GM21723 (cell line): ENCODE results near the gene PIAS2.
A peak's percentile ranks its signal among the peaks of the same experiment; 100 is the strongest.
"Not testable (repeated sequence)": the region's sequence is repeated elsewhere in the genome, so short reads cannot be mapped to it uniquely, and the experiment has no call there.

ENCODE experiments used
- ATAC-seq: cut with Tn5 transposase; IDR thresholded peaks from one replicate; pipeline ENCODE4 v1.9.1; 2021; ENCODE audit warnings: mild to moderate bottlenecking, moderate library complexity; ENCODE audit not compliant: unreplicated experiment

The PIAS2 gene

GRCh38 chr18:46917108-46917802 is at the start of gene PIAS2, which contains the start of gene KATNAL2:
Gene PIAS2, minus strand, starts transcription at chr18:46917507. Its CDS starts 162 bp downstream, at chr18:46917345.
Gene KATNAL2, plus strand, starts transcription at chr18:46917602. Its CDS starts 29,271 bp downstream, at chr18:46946873.
- ATAC-seq, result peak; percentile 80

- ATAC-seq, result not testable (repeated sequence)
These were observed 49.0 kb upstream of the PIAS2 start for GRCh38 chr18:46966266-46966665.

GRCh38 chr18:46964579-46965293 is 47.4 kb upstream of the PIAS2 start:
- not testable (repeated sequence) for ATAC-seq

DNA sequence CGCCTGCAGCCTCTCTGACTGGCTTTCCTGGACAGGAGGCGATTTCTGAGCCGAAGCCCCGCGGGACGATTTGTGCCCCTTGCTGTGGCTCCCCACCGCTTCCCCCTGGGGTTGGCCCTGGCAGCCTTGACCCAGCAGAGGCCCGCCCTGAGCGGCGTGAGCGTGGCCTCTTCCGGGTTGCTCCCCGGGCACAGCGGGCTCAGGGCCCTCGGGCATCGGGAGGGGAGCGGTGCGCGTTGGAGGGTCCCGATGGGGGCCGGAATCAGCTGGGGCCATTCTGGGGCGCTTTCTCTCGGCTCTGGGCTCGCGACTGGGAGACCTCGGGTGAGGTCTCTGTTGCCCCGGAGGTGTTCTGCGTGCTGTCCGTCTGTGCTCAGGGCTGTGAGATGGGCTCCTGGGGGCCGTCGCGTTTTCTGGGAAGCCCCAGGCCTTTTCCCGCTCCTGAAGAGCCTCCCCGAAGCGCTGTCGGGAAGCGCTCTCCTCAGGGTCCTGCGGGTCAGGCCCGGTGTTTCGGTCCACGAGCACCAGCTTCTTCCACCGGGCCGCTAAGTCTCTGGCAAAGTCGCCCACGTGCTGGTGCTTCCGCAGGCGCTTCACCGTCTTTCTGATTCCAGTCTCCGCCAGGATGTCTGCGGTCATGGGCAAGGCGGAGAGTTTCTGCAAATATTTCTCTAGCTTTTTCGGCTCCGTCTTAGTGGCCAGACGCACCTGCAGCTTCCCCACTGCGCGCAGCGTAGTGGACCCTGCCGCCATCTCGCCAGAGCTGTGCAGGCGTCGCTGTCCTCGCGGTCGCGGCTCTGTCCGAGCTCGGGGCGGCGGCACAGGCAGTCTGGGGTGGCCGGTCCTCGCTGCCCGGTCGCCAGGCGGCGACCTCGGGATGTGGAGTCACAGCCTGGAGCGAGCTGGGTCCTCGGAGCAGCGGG is 46.6 kb upstream of the PIAS2 start:
- not testable (repeated sequence) for ATAC-seq

- no peak for ATAC-seq
These were observed 40.9 kb upstream of the PIAS2 start for GRCh38 chr18:46958209-46958608.

- no peak for ATAC-seq
These were observed 35.9 kb upstream of the PIAS2 start for GRCh38 chr18:46953195-46953594.

DNA sequence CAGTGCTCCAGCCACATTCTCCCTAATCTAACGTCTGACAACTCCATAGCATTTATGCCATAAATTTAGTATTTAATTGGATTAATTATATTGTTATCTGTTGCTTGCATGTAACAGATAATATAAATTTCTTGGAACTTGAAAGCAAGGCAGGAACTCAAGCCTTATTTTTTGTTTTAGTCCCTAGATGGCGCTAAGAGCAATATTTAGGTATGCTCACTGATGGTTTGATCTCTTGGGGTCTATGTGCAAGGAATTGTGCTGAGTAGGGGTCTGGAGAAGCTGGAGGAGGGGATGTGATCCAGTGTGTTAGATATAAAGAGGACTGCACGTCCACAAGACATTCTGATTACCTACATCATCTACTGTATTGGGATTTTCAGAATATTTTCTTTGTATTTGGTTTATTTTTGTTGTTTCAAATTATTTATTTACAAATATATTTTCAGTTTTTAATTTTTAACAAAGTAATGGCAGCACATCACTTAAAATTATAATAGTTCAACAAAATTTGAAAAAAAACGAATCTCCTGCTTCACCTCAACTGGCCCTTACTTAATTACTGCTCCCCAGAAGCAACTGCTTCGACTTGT is 32.9 kb upstream of the PIAS2 start:
- no peak for ATAC-seq

DNA sequence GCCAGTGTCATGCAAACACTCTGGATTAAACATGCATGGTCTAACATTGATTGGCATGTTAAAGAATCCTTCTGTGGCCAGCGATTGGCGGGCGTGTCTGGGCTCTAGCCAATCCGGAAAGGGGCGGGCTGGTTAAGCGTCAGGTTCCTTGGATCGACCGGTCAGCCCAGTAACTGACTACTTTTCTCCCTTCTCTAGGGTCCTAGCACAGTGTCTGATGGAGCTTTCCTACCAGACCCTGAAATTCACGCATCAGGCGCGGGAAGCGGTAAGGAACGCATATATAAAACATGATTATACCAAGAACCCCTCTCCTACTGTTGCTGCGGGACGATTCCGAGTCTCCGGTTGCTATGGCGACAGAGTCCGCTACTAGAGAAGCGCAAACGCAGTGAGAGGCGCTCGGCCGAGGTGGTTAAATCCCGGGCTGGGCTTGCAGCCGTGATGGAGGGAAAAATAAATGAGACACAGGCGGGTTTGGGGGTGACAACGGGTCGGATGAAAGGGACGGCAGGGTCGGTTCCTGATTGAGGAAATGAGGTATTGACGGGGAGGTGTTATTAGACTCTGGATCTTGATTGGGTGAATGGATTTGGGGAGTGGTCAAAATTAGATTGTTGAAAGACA is 29.5 kb upstream of the PIAS2 start:
- ATAC-seq, result peak; percentile 97

DNA sequence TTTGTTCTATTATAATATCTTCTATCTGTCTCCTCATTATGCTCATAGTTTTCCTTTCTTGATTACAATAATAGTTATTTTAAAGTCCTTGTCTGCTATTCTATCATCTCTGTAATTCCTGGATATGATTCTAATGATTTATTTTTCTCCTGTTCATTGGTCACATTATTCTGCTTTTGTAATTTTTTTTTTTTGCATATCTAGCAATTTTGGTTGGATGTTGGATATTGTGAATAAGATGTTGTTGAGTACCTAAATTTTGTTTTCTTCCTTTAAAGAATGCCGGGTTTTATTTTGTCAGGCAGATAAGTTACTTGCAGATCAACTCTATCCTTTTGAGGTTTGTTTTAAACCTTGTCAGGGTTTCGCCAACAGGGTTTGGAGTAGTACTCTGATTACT is 25.3 kb upstream of the PIAS2 start:
- no peak for ATAC-seq

DNA sequence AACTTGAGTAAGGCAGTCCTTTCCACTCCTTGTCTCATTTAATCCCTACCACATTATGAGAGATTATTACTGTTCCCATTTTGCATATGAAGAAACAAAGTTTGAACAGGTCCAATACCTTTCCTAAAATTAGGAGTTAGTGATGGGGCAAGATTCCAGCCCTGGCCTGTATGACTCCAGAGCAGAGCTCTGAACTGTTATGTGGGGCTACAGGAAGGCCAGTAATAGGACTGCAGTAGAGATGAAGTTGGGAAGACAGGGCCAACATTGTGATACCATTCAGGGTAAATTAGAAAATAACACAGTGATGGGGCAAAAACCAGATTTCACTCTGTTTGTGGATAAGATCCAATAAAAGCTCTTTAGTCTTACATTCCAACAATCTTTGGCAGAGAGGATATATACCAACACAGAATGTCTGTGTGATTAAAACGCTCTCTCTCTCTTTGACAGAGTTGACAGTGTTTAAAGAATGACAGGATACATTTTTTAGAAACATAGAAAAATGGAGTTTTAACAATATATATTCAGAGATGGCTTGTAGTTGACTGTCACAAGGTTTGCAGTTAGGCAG is 22.8 kb upstream of the PIAS2 start:
- no peak for ATAC-seq

DNA sequence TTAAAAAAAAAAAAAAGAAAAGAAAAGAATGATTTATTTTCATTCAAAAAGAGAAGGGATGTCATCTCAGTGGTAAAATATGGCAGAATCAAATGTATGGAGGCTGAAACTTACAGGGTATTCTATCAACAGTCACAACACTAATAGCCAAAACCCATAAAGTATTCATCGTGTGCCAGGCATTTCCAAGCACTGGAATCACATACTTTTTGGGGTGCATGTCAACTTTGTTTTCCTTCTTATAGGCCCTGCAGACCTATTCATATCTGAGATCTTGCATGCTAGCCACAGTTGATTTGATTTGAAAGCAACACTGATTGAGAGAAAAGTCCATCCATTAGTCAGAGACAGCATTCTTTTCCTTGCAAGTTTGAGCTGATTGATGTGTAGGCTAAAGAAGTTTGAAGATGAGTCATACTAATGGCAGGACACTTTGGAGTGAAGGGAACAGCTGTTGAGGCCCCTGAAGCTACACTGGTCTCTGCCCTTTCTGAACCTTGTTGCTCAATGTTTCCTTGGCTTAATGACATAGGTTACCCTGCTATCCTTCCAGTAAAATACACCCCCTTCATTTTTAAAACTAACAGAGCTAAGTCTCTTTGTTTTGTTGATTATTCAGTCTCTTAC is 22.1 kb upstream of the PIAS2 start:
- no peak for ATAC-seq

DNA sequence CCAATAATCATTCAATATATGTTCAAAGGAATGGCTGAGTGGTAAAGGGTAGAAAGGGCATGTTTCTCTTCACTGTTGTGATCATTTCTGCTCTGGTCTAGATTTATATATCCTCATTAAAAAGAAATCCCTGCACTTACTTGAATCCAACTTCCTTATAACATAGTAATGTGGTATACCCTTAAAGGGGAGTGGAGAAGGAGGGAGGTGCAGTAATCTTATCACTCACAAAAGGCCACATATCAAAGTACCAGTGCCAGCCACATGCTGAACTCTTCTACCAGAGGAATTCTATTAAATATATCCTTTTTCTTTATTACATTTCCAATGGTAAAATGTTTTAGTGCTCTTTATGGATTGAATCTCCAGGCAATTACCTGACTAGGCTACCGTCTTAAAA is 3.3 kb upstream of the PIAS2 start:
- no peak for ATAC-seq

- no peak for ATAC-seq
These were observed 2.8 kb upstream of the PIAS2 start for GRCh38 chr18:46920067-46920466.

- peak; percentile 21 for ATAC-seq
These were observed 695 bp upstream of the PIAS2 start for GRCh38 chr18:46917803-46918600.

DNA sequence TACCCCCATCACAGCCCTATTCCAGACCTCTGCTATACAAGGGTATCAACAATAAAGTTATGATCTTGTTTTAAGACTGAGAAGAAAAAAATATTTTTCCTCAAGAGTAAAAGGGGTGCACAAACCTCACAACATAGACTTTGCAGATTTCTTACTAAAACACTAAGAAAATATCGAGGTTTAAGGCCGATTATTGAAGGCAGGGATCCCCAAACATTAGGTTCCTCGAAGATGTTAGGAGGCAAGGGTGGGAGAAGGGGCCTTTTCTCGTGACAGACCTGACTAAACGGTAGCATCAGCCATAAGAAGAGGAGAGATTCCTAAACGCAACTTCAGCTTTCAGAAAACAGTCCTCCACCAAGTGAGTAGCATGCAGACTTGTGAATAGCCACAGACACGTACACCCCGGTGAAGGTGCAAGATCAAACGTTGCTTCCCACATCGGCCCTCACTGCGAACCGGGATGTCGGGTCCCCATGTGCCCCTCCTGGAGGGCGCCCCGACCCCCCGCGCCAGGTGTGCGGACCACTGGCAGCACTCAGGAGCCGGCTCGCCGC is 678 bp downstream of the PIAS2 start:
- no peak for ATAC-seq

GRCh38 chr18:46915800-46916550 is 1.3 kb downstream of the PIAS2 start:
- no peak for ATAC-seq

DNA sequence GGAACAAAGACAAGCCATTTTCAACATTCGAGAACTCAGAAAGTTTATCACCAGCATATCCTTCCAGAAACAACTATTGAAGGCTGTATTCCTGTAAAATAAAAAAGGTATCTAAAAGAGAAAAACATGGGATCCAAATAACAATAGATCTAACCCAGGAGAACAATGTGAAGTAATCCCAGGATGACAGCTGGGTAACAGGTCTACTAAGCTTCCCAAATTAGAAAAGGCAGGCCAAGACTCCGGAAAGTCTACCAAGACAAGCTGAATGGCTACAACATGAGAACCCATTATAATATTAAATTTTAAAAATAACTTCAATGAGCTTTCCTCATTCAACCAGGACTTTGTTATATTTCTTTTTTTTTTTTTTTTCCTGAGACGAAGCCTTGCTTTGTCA is 6.5 kb downstream of the PIAS2 start:
- ATAC-seq, result no peak

DNA sequence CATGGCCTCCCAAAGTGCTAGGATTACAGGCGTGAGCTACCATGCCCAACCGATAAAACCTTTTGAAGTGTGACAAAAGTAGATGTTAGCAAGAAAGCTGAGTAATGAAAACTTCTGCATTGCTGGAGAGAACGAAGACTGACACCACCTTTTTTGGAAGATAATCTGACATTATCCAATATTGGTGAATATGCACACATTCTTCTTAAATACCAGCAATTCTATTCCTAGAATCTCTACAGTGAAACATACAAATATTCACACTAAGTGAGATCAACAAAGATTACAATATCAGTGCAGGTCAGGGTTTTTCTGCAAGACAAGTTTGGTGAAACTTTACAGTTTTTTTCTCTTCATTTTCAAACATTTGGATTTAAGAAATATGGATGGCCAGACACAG is 7.8 kb downstream of the PIAS2 start:
- ATAC-seq, result no peak
